GM23338 (cell line): ENCODE measurements around the gene FAM47E. TPM values are rescaled to one million over a fixed set of nuclear protein-coding genes. Genes with fewer than 3 reads are reported as not detected.

ENCODE experiments used
- ATAC-seq: fragments of 200-7000 bp; cut with Tn5 transposase; 3 replicates; pipeline ENCODE4 v1.9.1; 2020
- DNase-seq: peaks from one replicate; pipeline ENCODE4 v3.0.0-alpha.2; 2015; ENCODE audit warnings: low spot score
- H2AFZ ChIP-seq: fragments of 200-600 bp; sonication (generic); 2 replicates; pipeline ENCODE4 v1.8.0; 2016; ENCODE audit warnings: antibody characterized with exemption, mild to moderate bottlenecking, moderate library complexity
- H3F3A ChIP-seq: fragments of 200-600 bp; sonication (generic); replicated peaks from 2 replicates; pipeline ENCODE4 v1.8.0; 2017; ENCODE audit warnings: antibody characterized with exemption, mixed run types, low read depth
- H3K27ac ChIP-seq: fragments of 200-600 bp; sonication (generic); 2 replicates; pipeline ENCODE4 v1.6.1; 2016; ENCODE audit warnings: low read depth
- H3K27me3 ChIP-seq: fragments of 200-600 bp; sonication (generic); 2 replicates; pipeline ENCODE4 v1.8.0; 2016; ENCODE audit warnings: mild to moderate bottlenecking, mixed run types, moderate library complexity; ENCODE audit not compliant: insufficient read depth
- H3K36me3 ChIP-seq: fragments of 200-600 bp; sonication (generic); 2 replicates; pipeline ENCODE4 v1.8.0; 2016; ENCODE audit warnings: mild to moderate bottlenecking; ENCODE audit not compliant: insufficient read depth
- H3K4me1 ChIP-seq: fragments of 200-600 bp; sonication (generic); 2 replicates; pipeline ENCODE4 v1.8.0; 2016; ENCODE audit warnings: mild to moderate bottlenecking, moderate library complexity; ENCODE audit not compliant: insufficient read depth
- H3K4me2 ChIP-seq: fragments of 200-600 bp; sonication (generic); 2 replicates; pipeline ENCODE4 v1.7.1; 2017; ENCODE audit warnings: mixed run types
- H3K4me3 ChIP-seq: fragments of 200-600 bp; sonication (generic); 2 replicates; pipeline ENCODE4 v1.6.1; 2016; ENCODE audit warnings: mixed run types
- H3K79me2 ChIP-seq: fragments of 200-600 bp; sonication (generic); replicated peaks from 2 replicates; pipeline ENCODE4 v1.8.0; 2017; ENCODE audit warnings: mild to moderate bottlenecking; ENCODE audit not compliant: insufficient read depth
- H3K9me2 ChIP-seq: fragments of 200-600 bp; sonication (generic); 2 replicates; pipeline ENCODE4 v1.8.0; 2017; ENCODE audit not compliant: insufficient read depth
- H4K20me1 ChIP-seq: fragments of 200-600 bp; sonication (generic); replicated peaks from 2 replicates; pipeline ENCODE4 v1.8.0; 2017; ENCODE audit warnings: mild to moderate bottlenecking; ENCODE audit not compliant: insufficient read depth
- H3K27ac Mint-ChIP-seq: 2 replicates; pipeline ENCODE4 v1.8.0; 2020; ENCODE audit warnings: inconsistent platforms, mild to moderate bottlenecking, moderate library complexity, mixed read lengths
- H3K27me3 Mint-ChIP-seq: 3 replicates; pipeline ENCODE4 v1.8.0; 2022; ENCODE audit warnings: low read depth, mild to moderate bottlenecking, moderate library complexity, mixed read lengths, inconsistent platforms; ENCODE audit not compliant: insufficient read depth, poor library complexity
- H3K36me3 Mint-ChIP-seq: 3 replicates; pipeline ENCODE4 v1.8.0; 2021; ENCODE audit warnings: low read depth, mild to moderate bottlenecking, inconsistent platforms, moderate library complexity, mixed read lengths
- H3K4me1 Mint-ChIP-seq: 3 replicates; pipeline ENCODE4 v1.8.0; 2020; ENCODE audit warnings: mild to moderate bottlenecking, inconsistent platforms, mixed read lengths
- H3K4me3 Mint-ChIP-seq: 3 replicates; pipeline ENCODE4 v1.8.0; 2021; ENCODE audit warnings: moderate library complexity, mild to moderate bottlenecking, inconsistent platforms, mixed read lengths
- H3K9me3 Mint-ChIP-seq: 3 replicates; pipeline ENCODE4 v1.8.0; 2020; ENCODE audit warnings: moderate library complexity, mild to moderate bottlenecking, inconsistent platforms, mixed read lengths
- CREB1 ChIP-seq: fragments of 250-450 bp; sonication (Bioruptor Pico); IDR thresholded peaks from 2 replicates; pipeline ENCODE4 v1.5.0; 2020; ENCODE audit warnings: low read depth, mild to moderate bottlenecking, moderate library complexity
- CTCF ChIP-seq, 2 experiments: fragments of 200-600 bp in 1 of 2; sonication (generic) in 1 of 2; conservative IDR thresholded peaks; 2 replicates each; pipeline versions ENCODE4 v1.5.1 to v1.6.1; 2016 to 2017; ENCODE audit warnings: antibody characterized with exemption in 2 of 2, low read depth in 2 of 2, mild to moderate bottlenecking in 2 of 2, moderate library complexity in 1 of 2
- EZH2 ChIP-seq: fragments of 200-600 bp; sonication (generic); IDR thresholded peaks from one replicate; pipeline ENCODE4 v1.8.0; 2017; ENCODE audit warnings: antibody characterized with exemption, mild to moderate bottlenecking, low read depth; ENCODE audit not compliant: unreplicated experiment
- EZH2phosphoT487 ChIP-seq: fragments of 200-600 bp; sonication (generic); IDR thresholded peaks from one replicate; pipeline ENCODE4 v1.8.1; 2018; ENCODE audit warnings: antibody characterized with exemption; ENCODE audit not compliant: unreplicated experiment
- JUNB ChIP-seq: IDR thresholded peaks from one replicate; pipeline ENCODE4 v1.6.1; 2016; ENCODE audit warnings: antibody characterized with exemption; ENCODE audit not compliant: unreplicated experiment
- NANOG ChIP-seq: IDR thresholded peaks from 2 replicates; pipeline ENCODE4 v1.6.1; 2016; ENCODE audit warnings: antibody characterized with exemption, borderline replicate concordance
- POLR2AphosphoS5 ChIP-seq: IDR thresholded peaks from 2 replicates; pipeline ENCODE4 v1.6.1; 2016; ENCODE audit warnings: antibody characterized with exemption, low read depth
- REST ChIP-seq: IDR thresholded peaks from one replicate; pipeline ENCODE4 v1.6.1; 2018; ENCODE audit warnings: antibody characterized with exemption; ENCODE audit not compliant: unreplicated experiment
- STAT1 ChIP-seq: IDR thresholded peaks from one replicate; pipeline ENCODE4 v1.6.1; 2016; ENCODE audit warnings: antibody characterized with exemption; ENCODE audit not compliant: unreplicated experiment
- ZNF114 ChIP-seq: fragments of 250-450 bp; sonication (Bioruptor Pico); IDR thresholded peaks from 2 replicates; pipeline ENCODE4 v1.5.0; 2020; ENCODE audit warnings: mild to moderate bottlenecking, moderate library complexity
- ZNF331 ChIP-seq: fragments of 250-450 bp; sonication (Bioruptor Pico); IDR thresholded peaks from 2 replicates; pipeline ENCODE4 v1.5.0; 2020; ENCODE audit warnings: low read depth, mild to moderate bottlenecking, moderate library complexity
- polyA plus RNA-seq: library from polyadenylated mRNA; unstranded; fragments of >200 nt; fragmentation: Nextera tagmentation; extraction: Ambion mirVana; gene quantifications from 2 replicates; pipeline ENCODE4 v1.2.1, GENCODE V29; 2016
- total RNA-seq: library from RNA; depleted of rRNA; stranded (reverse); fragments of >200 nt; shearing (Covaris generic); gene quantifications from 2 replicates; pipeline ENCODE4 v1.2.3, GENCODE V29; 2014
- TF ChIP-seq, protein P1 (sequence below): fragments of 250-450 bp; sonication (Bioruptor Pico); IDR thresholded peaks from 2 replicates; pipeline ENCODE4 v1.5.0; 2020; ENCODE audit warnings: mild to moderate bottlenecking, moderate library complexity
- TF ChIP-seq, protein P2 (sequence below): IDR thresholded peaks from 2 replicates; pipeline ENCODE4 v1.6.1; 2016; ENCODE audit warnings: antibody characterized with exemption

FAM47E gene
- total and polyA plus RNA-seq, 2 experiments from 2014 or later: 0.66 to 2.3 TPM

DNA sequence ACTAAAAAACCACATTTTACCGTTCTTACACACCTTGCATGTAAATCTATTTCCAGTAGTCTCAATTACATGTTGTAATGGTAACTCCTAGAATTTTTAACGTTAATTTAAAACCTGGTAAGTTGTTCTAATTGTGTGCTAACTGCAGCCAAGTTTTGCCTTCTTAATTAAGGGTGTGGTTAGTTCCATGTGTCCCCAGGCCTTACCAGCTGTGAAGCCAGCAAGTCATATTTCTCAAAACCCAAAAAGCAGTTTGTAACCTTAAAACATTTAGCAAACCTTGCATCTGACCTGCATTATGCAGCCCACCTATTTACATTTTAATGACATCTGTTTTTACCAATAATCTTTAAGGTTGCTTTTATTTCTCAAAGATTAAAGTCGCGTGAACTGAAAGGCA lies 18.4 kb upstream of the FAM47E start:
- Mint-ChIP-seq H3K4me3 (peak overlapping the region; percentile 75), H3K4me1 (peaks cover 40% of the 10 kb centered on the region), H3K27me3 (peaks cover 15% of the 10 kb centered on the region), H3K27ac (no peak overlapping the region), H3K9me3 (peaks cover 29% of the 10 kb centered on the region), H3K36me3 (peaks cover 37% of the 10 kb centered on the region)
- H3K9me2 ChIP-seq: no peaks in the 10 kb centered on the region
- H3F3A ChIP-seq: no peaks in the 10 kb centered on the region
- TF ChIP-seq EZH2 (no peak), REST (no peak), CTCF (conservative IDR thresholded peaks at IDR 0.05; ENCODE audit: low read depth in 2 of 2) (no peak), POLR2AphosphoS5 (no peak), ZNF331 (CRISPR knock-in tag) (no peak), CREB1 (no peak), JUNB (no peak), ZNF114 (no peak), NANOG (no peak), STAT1 (no peak), EZH2phosphoT487 (no peak)
- TF ChIP-seq, protein P1, sequence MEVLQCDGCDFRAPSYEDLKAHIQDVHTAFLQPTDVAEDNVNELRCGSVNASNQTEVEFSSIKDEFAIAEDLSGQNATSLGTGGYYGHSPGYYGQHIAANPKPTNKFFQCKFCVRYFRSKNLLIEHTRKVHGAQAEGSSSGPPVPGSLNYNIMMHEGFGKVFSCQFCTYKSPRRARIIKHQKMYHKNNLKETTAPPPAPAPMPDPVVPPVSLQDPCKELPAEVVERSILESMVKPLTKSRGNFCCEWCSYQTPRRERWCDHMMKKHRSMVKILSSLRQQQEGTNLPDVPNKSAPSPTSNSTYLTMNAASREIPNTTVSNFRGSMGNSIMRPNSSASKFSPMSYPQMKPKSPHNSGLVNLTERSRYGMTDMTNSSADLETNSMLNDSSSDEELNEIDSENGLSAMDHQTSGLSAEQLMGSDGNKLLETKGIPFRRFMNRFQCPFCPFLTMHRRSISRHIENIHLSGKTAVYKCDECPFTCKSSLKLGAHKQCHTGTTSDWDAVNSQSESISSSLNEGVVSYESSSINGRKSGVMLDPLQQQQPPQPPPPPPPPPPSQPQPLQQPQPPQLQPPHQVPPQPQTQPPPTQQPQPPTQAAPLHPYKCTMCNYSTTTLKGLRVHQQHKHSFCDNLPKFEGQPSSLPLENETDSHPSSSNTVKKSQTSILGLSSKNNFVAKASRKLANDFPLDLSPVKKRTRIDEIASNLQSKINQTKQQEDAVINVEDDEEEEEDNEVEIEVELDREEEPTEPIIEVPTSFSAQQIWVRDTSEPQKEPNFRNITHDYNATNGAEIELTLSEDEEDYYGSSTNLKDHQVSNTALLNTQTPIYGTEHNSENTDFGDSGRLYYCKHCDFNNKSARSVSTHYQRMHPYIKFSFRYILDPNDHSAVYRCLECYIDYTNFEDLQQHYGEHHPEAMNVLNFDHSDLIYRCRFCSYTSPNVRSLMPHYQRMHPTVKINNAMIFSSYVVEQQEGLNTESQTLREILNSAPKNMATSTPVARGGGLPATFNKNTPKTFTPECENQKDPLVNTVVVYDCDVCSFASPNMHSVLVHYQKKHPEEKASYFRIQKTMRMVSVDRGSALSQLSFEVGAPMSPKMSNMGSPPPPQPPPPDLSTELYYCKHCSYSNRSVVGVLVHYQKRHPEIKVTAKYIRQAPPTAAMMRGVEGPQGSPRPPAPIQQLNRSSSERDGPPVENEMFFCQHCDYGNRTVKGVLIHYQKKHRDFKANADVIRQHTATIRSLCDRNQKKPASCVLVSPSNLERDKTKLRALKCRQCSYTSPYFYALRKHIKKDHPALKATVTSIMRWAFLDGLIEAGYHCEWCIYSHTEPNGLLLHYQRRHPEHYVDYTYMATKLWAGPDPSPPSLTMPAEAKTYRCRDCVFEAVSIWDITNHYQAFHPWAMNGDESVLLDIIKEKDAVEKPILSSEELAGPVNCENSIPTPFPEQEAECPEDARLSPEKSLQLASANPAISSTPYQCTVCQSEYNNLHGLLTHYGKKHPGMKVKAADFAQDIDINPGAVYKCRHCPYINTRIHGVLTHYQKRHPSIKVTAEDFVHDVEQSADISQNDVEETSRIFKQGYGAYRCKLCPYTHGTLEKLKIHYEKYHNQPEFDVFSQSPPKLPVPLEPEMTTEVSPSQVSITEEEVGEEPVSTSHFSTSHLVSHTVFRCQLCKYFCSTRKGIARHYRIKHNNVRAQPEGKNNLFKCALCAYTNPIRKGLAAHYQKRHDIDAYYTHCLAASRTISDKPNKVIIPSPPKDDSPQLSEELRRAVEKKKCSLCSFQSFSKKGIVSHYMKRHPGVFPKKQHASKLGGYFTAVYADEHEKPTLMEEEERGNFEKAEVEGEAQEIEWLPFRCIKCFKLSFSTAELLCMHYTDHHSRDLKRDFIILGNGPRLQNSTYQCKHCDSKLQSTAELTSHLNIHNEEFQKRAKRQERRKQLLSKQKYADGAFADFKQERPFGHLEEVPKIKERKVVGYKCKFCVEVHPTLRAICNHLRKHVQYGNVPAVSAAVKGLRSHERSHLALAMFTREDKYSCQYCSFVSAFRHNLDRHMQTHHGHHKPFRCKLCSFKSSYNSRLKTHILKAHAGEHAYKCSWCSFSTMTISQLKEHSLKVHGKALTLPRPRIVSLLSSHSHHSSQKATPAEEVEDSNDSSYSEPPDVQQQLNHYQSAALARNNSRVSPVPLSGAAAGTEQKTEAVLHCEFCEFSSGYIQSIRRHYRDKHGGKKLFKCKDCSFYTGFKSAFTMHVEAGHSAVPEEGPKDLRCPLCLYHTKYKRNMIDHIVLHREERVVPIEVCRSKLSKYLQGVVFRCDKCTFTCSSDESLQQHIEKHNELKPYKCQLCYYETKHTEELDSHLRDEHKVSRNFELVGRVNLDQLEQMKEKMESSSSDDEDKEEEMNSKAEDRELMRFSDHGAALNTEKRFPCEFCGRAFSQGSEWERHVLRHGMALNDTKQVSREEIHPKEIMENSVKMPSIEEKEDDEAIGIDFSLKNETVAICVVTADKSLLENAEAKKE (CRISPR knock-in tag): no peak
- TF ChIP-seq, protein P2, sequence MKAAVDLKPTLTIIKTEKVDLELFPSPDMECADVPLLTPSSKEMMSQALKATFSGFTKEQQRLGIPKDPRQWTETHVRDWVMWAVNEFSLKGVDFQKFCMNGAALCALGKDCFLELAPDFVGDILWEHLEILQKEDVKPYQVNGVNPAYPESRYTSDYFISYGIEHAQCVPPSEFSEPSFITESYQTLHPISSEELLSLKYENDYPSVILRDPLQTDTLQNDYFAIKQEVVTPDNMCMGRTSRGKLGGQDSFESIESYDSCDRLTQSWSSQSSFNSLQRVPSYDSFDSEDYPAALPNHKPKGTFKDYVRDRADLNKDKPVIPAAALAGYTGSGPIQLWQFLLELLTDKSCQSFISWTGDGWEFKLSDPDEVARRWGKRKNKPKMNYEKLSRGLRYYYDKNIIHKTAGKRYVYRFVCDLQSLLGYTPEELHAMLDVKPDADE: no peak
- ATAC-seq: no peak
- H3K27me3 ChIP-seq: no peaks in the 10 kb centered on the region
- peak overlapping the region; percentile 63 for H3K4me3 ChIP-seq
- no peak for DNase-seq
- no peak overlapping the region for H2AFZ ChIP-seq
- H3K36me3 ChIP-seq: peaks cover 11% of the 10 kb centered on the region; the same call in 1 of the 2 replicates
- H3K4me1 ChIP-seq: peaks cover 19% of the 10 kb centered on the region
- peaks cover 27% of the 10 kb centered on the region for H3K79me2 ChIP-seq
- no peaks in the 10 kb centered on the region; the same call in none of the 2 replicates for H4K20me1 ChIP-seq
- H3K4me2 ChIP-seq: peak overlapping the region; percentile 76
- H3K27ac ChIP-seq: no peak overlapping the region; the same call in 1 of the 2 replicates
